ENCODE data around the gene SYN1. TPM values are rescaled to one million over a fixed set of nuclear protein-coding genes. Genes with fewer than 3 reads are reported as not detected.

Gene SYN1
- total and polyA plus RNA-seq, 12 donors, result 0.12 to 16.5 (median 3.8) TPM; not detected in 1

DNA sequence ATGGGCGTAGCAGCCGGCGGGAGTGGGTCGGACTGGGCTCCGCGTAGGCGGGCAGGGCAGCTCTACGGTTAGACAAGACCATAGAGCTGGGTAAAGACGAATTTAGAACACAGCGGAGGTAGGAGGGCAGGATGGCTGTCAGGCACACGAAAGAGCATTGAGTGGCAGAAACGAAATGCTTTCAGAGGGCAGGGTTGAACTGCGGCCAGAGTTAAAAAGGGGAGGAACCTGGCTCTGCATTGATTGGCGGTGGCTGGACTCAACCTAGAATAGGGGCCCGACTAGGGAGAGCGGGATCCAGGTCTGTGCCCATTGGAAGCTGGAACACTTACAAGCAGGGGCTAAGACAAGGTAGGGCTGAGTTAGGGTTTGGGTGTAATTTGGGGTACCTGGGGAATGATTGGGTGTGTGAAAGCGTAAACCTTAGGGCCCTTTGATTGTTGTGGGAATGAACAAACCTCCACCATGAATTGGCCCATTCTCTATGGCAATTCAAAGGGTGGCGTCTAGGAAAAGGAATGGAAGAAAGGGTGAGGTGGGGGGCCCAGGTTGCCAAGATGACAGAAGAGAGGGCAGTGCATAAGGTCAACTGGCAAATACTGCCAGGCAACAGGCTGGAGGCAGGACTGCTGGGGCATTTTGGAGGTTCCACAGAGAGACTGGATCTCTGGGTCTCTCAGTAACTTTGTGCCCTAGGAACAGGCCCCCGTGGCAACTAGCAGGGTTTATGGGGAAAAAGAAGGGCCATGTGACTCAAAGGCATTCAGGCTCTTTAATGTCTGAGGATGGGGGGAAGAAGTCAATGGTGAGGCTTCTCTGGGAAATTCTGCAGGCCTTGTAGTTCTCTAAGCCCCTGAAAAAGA lies 31.6 kb upstream of the SYN1 start:
- peak overlapping the region in 1 of 4 donors; percentile 38 for H3K4me3 ChIP-seq
- H3K36me3 ChIP-seq (replicated peaks in 1 of 2), result peaks cover 0 to 5% of the 10 kb centered on the region in 2 donors
- TF ChIP-seq POLR2A (IDR thresholded peaks at IDR 0.05), result peak in 1 of 2 donors; percentile 46
- no peak for TF ChIP-seq CTCF (IDR thresholded peaks at IDR 0.05)
- intact Hi-C loops (cut with DNase I), result no loop called here
- no peaks in the 10 kb centered on the region for H3K27me3 ChIP-seq
- 12 to 70% (median 29%) methylated on average over 10 to 19 of the region's 19 CpGs for WGBS, 4 donors
- no peaks in the 10 kb centered on the region for H3K9me3 ChIP-seq (replicated peaks in 1 of 3)
- H3K4me1 ChIP-seq (replicated peaks in 1 of 2), result peaks cover 0 to 9% of the 10 kb centered on the region in 2 donors
- no peak for DNase-seq
- peak overlapping the region in 4 of 5 donors; percentile 51 to 84 (median 75) for H3K27ac ChIP-seq

DNA sequence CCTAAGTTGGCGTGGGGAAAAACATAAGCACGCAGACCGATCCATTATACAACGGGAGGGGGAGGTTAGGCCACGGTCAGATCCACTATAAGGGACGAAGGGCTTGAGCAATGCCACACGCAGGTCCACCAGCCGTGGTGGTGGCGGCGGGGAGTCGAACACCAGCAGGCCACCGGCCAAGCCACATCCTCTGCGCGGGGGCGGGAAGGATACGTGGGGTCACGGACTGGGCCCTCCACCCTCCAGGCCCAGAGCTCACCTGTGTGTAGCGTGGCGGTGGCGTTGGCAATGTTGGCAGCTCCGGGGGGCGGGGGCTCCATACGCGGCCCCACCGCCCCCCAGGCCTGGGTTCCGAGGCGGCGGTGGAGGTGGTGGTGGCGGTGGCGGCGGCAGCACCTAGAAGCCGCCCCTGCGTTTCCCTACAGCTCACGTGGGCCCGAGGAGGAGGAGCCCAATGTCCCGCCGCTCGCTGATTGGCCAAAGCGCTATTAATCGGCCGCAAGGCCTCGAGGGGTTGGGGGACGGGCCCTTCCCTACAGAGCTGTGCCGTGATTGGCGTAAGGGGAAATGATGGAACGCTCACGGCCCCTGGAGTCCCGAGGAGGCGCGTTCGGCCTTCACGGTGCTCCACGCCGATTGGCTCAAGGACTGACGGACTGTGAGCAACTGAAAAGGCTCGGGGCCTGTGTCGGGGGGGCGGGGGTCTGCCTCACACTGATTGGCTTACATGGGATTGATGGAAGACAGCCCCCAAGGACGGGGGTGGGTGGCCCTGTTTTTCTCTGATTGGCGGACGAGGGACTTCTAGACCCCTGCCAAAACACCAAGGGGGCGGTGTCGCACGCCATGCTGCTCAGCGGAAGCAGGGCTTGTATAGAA lies 30.7 kb upstream of the SYN1 start, which contains the start of gene ELK1:
TSS of gene ELK1 (minus strand) at position 400 of the 879 bp plus-strand sequence. CDS start 9,122 bp downstream, outside the sequence.
- Histone ChIP-seq H3K36me3 (replicated peaks in 1 of 2) (peaks cover 0 to 4% of the 10 kb centered on the region in 2 donors), H3K27me3 (no peaks in the 10 kb centered on the region), H3K27ac (peak within 1 kb of the TSS; percentile 60 to 94 (median 84)), H3K9me3 (replicated peaks in 1 of 3) (no peaks in the 10 kb centered on the region), H3K4me3 (peak within 1 kb of the TSS; percentile 18 to 69 (median 61)), H3K4me1 (replicated peaks in 1 of 2) (peaks cover 0 to 9% of the 10 kb centered on the region in 2 donors)
- TF ChIP-seq POLR2A (IDR thresholded peaks at IDR 0.05), result peak; percentile 52 to 71
- no peak for TF ChIP-seq CTCF (IDR thresholded peaks at IDR 0.05)
- intact Hi-C loops (cut with DNase I), result no loop called here
- DNase-seq, result peak; percentile 93 to 99 (median 97)
- 0 to 60% (median 18%) methylated on average over 20 to 65 of the region's 65 CpGs for WGBS, 4 donors

GRCh38 chrX:47649781-47650163 lies 30.1 kb upstream of the SYN1 start:
- Histone ChIP-seq H3K27ac (peak overlapping the region in 3 of 5 donors; percentile 83 to 94 (median 84)), H3K27me3 (no peaks in the 10 kb centered on the region), H3K4me3 (peak overlapping the region in 2 of 4 donors; percentile 56 to 66), H3K4me1 (replicated peaks in 1 of 2) (peaks cover 0 to 9% of the 10 kb centered on the region in 2 donors), H3K9me3 (replicated peaks in 1 of 3) (no peaks in the 10 kb centered on the region), H3K36me3 (replicated peaks in 1 of 2) (peaks cover 0 to 4% of the 10 kb centered on the region in 2 donors)
- intact Hi-C loops (cut with DNase I), result loop anchor here in 1 of 2 donors (10.0 kb wide), 1 partner anchor 85 kb away; the partner anchor contains the start of gene ARAF
- no peak for TF ChIP-seq POLR2A (IDR thresholded peaks at IDR 0.05)
- no peak for TF ChIP-seq CTCF (IDR thresholded peaks at IDR 0.05)
- DNase-seq, result no peak
- WGBS, 4 donors, result 0 to 50% (median 20%) methylated on average over 9 to 11 of the region's 11 CpGs
